D341Med (cell line): ENCODE results near the gene SHISAL1.

Experiments
- DNase-seq: peaks from one replicate; pipeline ENCODE4 v3.0.0; 2012; ENCODE audit warnings: low spot score

SHISAL1 gene

GRCh38 chr22:44231233-44231632 lies 81.5 kb downstream of the SHISAL1 start:
- no peak for DNase-seq

DNA sequence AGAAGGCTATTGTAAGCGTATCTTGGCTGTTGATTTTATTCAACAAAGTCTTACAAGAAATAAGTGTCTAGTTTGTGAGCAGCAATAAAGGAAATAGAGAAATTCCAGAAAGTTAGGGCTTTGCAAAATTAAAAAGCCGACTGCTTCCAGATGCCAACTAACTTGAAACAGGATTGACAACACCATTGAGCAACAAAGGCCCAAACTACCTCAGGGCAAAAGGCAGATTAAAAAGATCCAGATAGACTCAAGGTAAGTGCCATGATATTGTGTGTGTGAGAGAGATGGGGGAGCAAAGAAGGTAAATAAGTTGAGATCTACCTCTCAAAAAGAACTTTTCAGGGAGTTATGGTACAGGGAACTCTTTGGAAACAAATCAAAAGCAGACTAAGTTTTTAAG lies 82.9 kb downstream of the SHISAL1 start:
- DNase-seq: no peak

- DNase-seq: no peak
These were observed 83.4 kb downstream of the SHISAL1 start for GRCh38 chr22:44229331-44229730.

DNA sequence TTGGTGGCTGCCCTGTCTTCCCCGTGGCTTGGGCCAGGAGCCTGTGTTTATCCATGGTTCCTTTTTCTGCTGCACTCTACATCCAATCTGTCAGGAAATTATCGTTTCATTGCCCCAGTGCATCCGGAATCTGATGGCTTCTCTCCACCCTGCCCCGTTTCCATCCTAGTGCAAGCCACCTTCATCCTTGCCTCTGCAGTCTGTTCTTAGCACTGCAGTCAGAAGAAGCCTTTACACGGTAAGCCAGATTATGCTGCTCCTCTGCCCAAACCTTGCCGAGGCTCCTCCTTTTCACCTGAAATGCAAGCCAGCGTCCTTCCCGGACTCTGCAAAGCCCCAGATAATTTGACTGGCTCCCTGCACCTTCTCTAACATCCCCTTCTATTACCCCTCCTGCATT lies 86.9 kb downstream of the SHISAL1 start:
- no peak for DNase-seq

DNA sequence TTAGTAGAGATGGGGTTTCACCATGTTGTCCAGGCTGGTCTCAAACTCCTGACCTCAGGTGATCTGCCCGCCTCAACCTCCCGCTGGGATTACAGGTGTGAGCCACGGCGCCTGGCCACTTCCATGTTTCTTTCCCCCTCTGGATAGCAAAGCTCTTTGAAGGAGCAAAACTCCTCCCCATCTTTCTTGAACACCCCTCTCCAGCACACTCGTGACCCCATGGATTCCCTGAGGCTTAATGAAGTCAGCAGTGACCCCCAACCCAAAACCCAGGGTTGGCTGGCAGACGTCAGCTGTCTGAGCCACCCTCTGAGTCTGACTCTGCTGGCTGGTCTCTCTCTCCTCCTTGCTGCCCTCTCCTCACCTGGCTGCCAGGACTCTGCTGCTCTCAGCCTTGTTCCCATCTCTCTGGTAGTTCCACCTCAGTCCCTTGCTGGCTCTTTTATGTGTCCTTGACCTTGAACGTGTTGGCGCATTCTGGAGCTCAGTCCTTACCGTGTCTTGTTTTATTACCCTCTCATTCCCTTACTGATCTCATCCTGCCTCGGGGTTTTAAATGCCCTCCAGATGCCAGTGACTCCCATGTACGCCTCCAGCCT lies 87.6 kb downstream of the SHISAL1 start:
- DNase-seq: no peak

GRCh38 chr22:44224166-44224565 lies 88.6 kb downstream of the SHISAL1 start:
- no peak for DNase-seq

DNA sequence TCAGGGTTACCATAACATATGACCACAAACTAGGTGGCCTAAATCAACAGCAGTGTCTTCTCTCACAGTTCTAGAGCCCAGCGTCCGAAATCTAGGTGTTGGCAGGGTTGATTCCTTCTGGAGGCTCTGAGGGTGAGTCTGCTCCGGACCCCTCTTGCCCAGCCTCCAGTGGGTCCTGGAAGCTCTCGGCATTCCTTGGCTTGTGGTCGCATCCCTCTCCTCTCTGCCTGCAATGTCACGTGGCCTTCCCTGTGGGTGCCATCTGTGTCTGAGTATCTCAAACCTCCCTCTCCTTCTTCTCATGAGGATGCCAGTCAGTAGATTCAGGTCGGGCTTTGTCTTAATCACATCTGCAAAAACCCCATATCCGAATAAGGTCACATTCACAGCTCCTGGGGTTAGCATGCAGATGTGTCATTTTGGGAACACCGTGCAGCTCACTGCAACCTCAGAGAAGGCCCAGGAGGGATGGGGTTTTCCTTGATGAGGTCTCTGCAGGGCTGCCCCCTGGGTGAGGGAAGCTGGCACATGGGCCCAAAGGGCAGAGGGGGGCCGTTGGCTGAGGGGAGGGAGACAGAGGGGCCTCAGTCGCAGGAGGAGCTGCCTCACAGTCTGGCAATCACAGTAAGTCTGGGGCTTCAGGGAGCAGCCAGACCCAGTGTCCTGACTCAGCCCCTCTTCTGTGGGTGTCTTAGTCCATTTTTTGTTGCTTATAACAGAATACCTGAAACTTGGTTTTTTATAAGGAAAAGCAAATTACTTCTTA lies 90.9 kb downstream of the SHISAL1 start:
- DNase-seq: no peak

GRCh38 chr22:44220727-44221680 lies 91.7 kb downstream of the SHISAL1 start:
- DNase-seq: no peak

DNA sequence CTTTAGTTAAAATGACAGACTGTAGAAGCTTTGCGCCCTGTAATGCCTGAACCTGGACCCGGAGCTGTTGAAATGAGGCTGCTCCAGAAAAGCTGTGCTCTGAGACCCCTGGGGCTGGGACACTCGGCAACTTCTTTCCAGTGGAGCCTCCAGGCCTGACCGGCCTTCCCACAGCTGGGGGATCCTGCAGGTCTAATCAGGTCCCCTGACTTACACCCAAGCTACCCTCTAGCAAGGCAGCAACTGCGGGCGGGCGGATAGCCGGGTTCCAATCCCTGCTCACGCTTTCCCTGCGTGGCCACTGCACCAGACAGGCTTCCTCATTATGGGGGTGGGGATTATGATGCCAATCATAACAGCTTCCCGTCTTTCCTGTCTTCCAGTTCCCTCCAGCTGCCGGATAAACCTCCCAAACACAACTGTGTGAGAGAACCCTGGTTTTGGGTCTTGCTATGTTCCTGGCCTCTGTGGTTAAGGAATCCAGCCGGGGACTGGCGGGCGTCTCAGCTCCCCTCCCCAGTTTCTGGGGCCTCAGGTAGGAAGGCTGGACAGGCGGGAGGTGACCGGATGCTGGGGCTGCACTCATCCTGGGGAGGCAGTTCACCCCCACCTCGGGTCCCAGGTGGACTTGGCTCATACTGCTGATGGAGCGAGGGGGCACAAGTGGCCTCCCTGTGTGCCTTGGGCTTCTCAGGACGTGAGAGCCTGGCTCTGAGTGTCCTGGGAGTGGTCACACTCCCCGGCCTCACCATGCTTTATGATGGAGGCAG lies 93.5 kb downstream of the SHISAL1 start:
- no peak for DNase-seq

- DNase-seq: no peak
These were observed 94.7 kb downstream of the SHISAL1 start for GRCh38 chr22:44218071-44218470.

DNA sequence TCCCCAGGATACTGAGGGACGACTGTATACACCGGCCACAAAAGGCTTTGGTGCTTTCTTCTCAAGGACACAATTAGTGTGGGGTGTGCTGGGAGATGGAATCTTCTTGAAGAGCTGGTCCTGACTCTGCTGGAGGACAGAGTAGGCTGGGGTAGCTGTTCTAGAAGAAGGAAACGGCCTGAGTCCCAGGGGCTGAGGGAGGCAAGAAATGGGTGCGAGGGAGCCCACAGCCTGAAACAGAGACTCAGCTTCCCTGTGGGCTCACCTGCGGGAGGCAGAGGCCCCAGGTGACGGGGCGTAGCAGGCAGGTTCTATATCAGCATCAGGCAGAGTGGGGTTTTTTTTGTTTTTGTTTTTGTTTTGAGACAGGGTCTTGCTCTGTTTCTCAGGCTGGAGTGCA lies 95.4 kb downstream of the SHISAL1 start:
- DNase-seq: no peak

- no peak for DNase-seq
These were observed 97.5 kb downstream of the SHISAL1 start for GRCh38 chr22:44215287-44215686.

DNA sequence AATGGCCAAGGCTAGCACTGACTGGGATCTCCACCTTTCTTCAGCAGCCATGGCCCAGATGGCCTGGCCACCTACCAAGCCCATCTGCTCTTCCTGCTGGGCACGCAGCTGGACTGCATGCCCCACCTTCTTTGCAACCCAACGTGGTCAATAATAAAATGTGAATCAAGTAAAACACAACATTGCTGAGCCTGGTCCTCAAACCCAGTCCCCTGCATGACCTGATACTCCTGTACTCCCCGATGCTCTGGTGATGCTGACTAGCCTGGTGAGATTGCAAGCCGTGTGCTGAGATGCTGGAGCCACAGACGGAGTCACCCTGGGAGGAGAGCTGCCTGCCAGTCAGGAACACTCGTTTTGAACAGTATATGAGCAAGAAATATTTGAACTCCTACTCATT lies 98.0 kb downstream of the SHISAL1 start:
- no peak for DNase-seq

DNA sequence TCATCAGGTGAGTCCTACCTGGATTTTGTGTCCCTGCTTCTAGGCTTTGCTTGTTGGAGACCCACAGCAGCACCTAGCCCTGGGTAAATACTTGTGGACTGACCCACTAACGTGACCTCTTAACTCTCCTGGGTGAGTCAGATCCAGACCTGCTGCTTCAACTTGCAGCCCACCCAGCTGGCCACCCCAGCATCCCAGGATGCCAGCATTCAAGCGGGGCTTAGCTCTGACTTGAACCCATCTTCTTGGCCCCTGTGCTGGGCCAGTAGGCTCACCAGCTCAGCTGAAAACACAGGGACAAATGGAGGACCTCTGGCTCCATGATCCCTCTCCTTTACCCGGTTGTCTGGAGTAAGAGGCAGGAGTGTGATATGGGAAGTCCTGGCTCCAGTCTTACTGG lies 98.6 kb downstream of the SHISAL1 start:
- DNase-seq: no peak

DNA sequence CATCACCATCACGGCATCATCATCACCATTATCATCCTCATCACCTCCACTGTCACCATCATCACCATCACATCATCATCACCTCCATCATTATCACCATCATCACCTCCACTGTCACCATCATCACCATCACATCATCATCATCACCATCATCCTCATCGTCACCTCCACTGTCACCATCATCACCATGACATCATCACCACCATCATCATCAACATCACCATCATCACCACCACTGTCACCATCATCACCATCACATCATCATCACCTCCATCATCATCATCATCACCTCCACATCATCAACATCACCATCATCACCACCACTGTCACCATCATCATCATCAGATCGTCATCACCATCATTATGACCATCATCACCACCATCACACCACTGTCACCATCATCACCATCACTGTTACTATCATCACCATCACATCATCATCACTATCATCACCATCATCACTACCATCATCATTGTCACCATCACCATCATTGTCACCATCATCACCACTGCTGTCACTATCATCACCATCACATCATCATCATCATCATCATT lies 99.2 kb downstream of the SHISAL1 start:
- DNase-seq: no peak

GRCh38 chr22:44212936-44213335 lies 99.8 kb downstream of the SHISAL1 start:
- no peak for DNase-seq

- no peak for DNase-seq
These were observed 100.5 kb downstream of the SHISAL1 start for GRCh38 chr22:44211946-44212930.

DNA sequence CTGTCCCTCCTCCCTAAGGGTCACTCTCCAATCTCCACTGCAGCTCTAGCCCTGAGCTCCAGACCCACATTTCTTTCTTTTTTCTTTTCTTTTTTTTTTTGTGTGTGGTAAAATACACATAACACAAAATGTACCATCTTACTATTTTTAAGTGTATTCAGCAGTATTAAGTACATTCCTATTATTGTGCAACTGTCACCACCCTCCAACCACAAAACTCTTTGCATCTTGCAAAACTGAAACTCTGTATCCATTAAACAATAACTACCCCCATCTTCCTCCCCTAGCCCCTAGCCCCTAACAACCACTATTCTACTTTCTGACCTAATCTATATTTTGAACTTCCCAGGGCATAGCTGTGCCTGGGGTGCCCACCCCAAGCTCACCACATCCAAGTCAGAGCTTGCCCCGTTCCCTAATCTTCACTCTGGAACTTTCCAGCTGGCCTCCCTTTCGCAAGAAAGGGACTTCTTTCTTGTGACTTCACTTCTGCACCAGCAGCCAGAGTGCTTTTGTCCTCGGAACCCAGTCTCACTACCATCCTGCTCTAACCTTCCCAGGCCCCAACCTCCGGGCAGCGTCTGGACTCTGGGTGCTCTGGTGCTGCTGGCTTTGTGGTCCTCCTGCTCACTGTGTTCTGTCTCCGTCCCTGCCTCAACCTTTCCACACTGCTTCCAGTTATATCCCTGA lies 101.3 kb downstream of the SHISAL1 start:
- no peak for DNase-seq

DNA sequence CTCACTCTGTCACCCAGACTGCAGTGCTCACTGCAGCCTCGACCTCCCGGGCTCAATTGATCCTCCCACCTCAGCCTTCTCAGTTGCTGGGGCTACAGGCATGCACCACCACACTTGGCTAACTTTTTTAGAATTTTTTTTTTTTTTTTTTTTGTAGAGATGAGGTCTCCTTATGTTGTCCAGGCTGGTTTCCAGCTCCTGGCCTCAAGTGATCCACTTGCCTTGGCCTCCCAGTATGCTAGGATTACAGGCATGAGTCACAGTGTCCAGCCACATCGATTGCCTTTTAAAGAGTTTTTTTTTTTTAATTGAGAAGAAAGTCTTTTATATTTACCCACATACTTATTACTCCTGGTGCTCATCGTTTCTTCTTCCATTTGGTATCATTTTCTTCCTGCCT lies 102.0 kb downstream of the SHISAL1 start:
- DNase-seq: no peak

DNA sequence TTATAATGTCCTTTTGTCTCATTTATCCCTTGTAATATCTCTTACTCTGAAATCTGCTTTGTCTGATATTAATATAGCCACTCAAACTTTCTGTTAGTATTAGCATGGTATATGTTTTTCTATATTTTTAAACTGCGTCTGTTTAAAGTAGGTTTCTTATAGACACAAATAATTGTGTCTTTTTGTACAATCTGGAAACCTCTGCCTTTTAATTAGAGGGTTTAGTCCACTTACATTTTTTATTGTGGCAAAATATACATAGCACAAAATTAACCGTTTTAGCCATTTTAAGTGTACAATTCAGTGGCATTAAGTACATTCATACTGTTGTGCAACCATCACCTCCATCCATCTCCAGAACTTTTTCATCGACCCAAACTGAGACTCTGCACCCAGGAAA lies 103.4 kb downstream of the SHISAL1 start:
- DNase-seq: no peak
